Endothelial cell of umbilical vein (primary cell): Measurements from ENCODE around the gene ANAPC5. TPM values are rescaled to one million over a fixed set of nuclear protein-coding genes. Genes with fewer than 3 reads are reported as not detected.
A peak's percentile ranks its signal among the peaks of the same experiment; 100 is the strongest.

Experiments used
- BruUV-seq: library from RNA; stranded (reverse); fragments of 400-500 nt; replicated peaks from 2 replicates; lab custom pipeline; 2021; lab: Mats Ljungman, UMichigan
- CTCF ChIA-PET: fragments of 300-600, 350-600 bp; sonication (Branson Sonifier 250); formaldehyde crosslinking; loops from one replicate; lab custom pipeline; 2021; ENCODE audit warnings: antibody characterized with exemption, inconsistent platforms; lab: Charles Lee
- POLR2A ChIA-PET: fragments of 300-600, 350-600 bp; sonication (Branson Sonifier 250); formaldehyde crosslinking; loops from one replicate; lab custom pipeline; 2021; ENCODE audit warnings: antibody characterized with exemption, inconsistent platforms; lab: Charles Lee
- DNase-seq: peaks from one replicate; pipeline ENCODE4 v3.0.0-alpha.2; 2011; ENCODE audit warnings: low read depth, low spot score
- FAIRE-seq: peaks from 2 replicates; lab custom pipeline; 2011; peaks lifted over from hg19 to GRCh38; lab: Jason Lieb, UNC
- H2AFZ ChIP-seq: 2 replicates; pipeline ENCODE4 v1.6.0; 2012; ENCODE audit warnings: low read depth, low read length, control low read depth, inconsistent platforms
- H3K27ac ChIP-seq: 2 replicates; pipeline ENCODE4 v1.5.1; 2011; ENCODE audit warnings: low read depth, mild to moderate bottlenecking, control low read depth, low read length, moderate library complexity; ENCODE audit not compliant: insufficient read depth
- H3K27me3 ChIP-seq, 2 experiments: 2 replicates each; pipeline versions ENCODE4 v1.6.0 to v1.6.1; 2011; ENCODE audit warnings: low read length in 2 of 2, mixed read lengths in 1 of 2; ENCODE audit not compliant: control insufficient read depth in 2 of 2, insufficient read depth in 2 of 2
- H3K36me3 ChIP-seq, 2 experiments: 2 replicates in 1 of 2; 3 replicates in 1 of 2; pipeline ENCODE4 v1.5.1; 2011; ENCODE audit warnings: low read length in 2 of 2, mild to moderate bottlenecking in 1 of 2, moderate library complexity in 1 of 2; ENCODE audit not compliant: control insufficient read depth in 2 of 2, insufficient read depth in 2 of 2; ENCODE audit errors: extremely low read depth in 1 of 2
- H3K4me1 ChIP-seq: 3 replicates; pipeline ENCODE4 v1.5.1; 2011; ENCODE audit warnings: mild to moderate bottlenecking, low read length; ENCODE audit not compliant: control insufficient read depth, insufficient read depth; ENCODE audit errors: extremely low read depth
- H3K4me2 ChIP-seq: 2 replicates; pipeline ENCODE4 v1.6.1; 2011; ENCODE audit warnings: low read length, control low read depth, mixed read lengths; ENCODE audit not compliant: insufficient read depth
- H3K4me3 ChIP-seq, 3 experiments: fragments of 200-600 bp in 1 of 3; sonication (generic), shearing (Covaris generic) in 1 of 3; replicated peaks in 1 of 3; 2 replicates each; pipeline ENCODE4 v1.5.1; 2011 to 2016; ENCODE audit warnings: control low read depth in 3 of 3, low read length in 3 of 3, mild to moderate bottlenecking in 2 of 3, inconsistent platforms in 1 of 3, low read depth in 1 of 3, moderate library complexity in 1 of 3; ENCODE audit not compliant: insufficient read depth in 1 of 3
- H3K79me2 ChIP-seq: 2 replicates; pipeline ENCODE4 v1.6.0; 2012; ENCODE audit warnings: low read length, inconsistent platforms; ENCODE audit not compliant: control insufficient read depth, insufficient read depth
- H3K9ac ChIP-seq: replicated peaks from 2 replicates; pipeline ENCODE3; 2011; ENCODE audit warnings: low read length, control low read depth; ENCODE audit not compliant: insufficient read depth; ENCODE audit errors: extremely low read depth
- H3K9me1 ChIP-seq: replicated peaks from 3 replicates; pipeline ENCODE4 v1.6.0; 2011; ENCODE audit warnings: mild to moderate bottlenecking, low read length; ENCODE audit not compliant: control insufficient read depth, insufficient read depth; ENCODE audit errors: extremely low read depth
- H3K9me3 ChIP-seq: replicated peaks from 2 replicates; pipeline ENCODE4 v1.5.1; 2012; ENCODE audit warnings: low read length, inconsistent platforms; ENCODE audit not compliant: control insufficient read depth, insufficient read depth
- H4K20me1 ChIP-seq: replicated peaks from 2 replicates; pipeline ENCODE3; 2011; ENCODE audit warnings: mild to moderate bottlenecking, low read length; ENCODE audit not compliant: control insufficient read depth, insufficient read depth; ENCODE audit errors: extremely low read depth
- FOS ChIP-seq: IDR thresholded peaks from 2 replicates; pipeline ENCODE4 v1.6.1; 2011; ENCODE audit warnings: mild to moderate bottlenecking, low read length, moderate library complexity, borderline replicate concordance; ENCODE audit not compliant: insufficient read depth
- GATA2 ChIP-seq: IDR thresholded peaks from 2 replicates; pipeline ENCODE4 v1.7.0; 2011; ENCODE audit warnings: low read depth, mild to moderate bottlenecking, moderate library complexity, mixed read lengths, low read length; ENCODE audit not compliant: insufficient read length, insufficient read depth
- JUN ChIP-seq: IDR thresholded peaks from 2 replicates; pipeline ENCODE4 v1.6.1; 2011; ENCODE audit warnings: borderline replicate concordance, low read depth; ENCODE audit not compliant: insufficient read length, insufficient read depth
- dilution Hi-C: fragments of 300-500 bp; cut with MboI; formaldehyde crosslinking; loops from one replicate; pipeline ENCODE4 v1.15.0; 2019; ENCODE audit warnings: low sequenced_read_pairs; ENCODE audit not compliant: extremely low pct_ligation_motif_present
- intact Hi-C: fragments of 100-400 bp; cut with micrococcal nuclease; formaldehyde crosslinking; loops from one replicate; pipeline ENCODE4 v1.10.0; 2022
- polyA plus RNA-seq, 4 experiments: library from polyadenylated mRNA; depleted of rRNA in 3 of 4; stranded (reverse) in 3 of 4; unstranded in 1 of 4; fragments of >200 nt; gene quantifications; 2 replicates each; pipeline versions ENCODE4 v1.2.1 to v1.2.3, GENCODE V29; 2011 to 2012; ENCODE audit warnings: missing spikeins in 1 of 4
- total RNA-seq: library from RNA; stranded (reverse); gene quantifications from 2 replicates; pipeline ENCODE4 v1.2.3, GENCODE V29; 2021
- TF ChIP-seq, protein P1 (sequence below): IDR thresholded peaks from 2 replicates; pipeline ENCODE4 v1.6.1; 2011; ENCODE audit not compliant: insufficient read depth, insufficient read length
- TF ChIP-seq, protein P2 (sequence below), 2 donors: IDR thresholded peaks; 1 replicate in 1 of 2; 2 replicates in 1 of 2; pipeline ENCODE4 v1.5.1; 2011; ENCODE audit warnings: low read length in 2 of 2, mild to moderate bottlenecking in 2 of 2, moderate library complexity in 2 of 2, control low read depth in 1 of 2, inconsistent platforms in 1 of 2, low read depth in 1 of 2; ENCODE audit not compliant: insufficient read depth in 1 of 2; ENCODE audit errors: extremely low read depth in 1 of 2

The ANAPC5 gene
- total and polyA plus RNA-seq, 2 donors (not counting 3 experiments of a cell fraction or from before 2014, with no cell fraction given), result 133 to 168 TPM

DNA sequence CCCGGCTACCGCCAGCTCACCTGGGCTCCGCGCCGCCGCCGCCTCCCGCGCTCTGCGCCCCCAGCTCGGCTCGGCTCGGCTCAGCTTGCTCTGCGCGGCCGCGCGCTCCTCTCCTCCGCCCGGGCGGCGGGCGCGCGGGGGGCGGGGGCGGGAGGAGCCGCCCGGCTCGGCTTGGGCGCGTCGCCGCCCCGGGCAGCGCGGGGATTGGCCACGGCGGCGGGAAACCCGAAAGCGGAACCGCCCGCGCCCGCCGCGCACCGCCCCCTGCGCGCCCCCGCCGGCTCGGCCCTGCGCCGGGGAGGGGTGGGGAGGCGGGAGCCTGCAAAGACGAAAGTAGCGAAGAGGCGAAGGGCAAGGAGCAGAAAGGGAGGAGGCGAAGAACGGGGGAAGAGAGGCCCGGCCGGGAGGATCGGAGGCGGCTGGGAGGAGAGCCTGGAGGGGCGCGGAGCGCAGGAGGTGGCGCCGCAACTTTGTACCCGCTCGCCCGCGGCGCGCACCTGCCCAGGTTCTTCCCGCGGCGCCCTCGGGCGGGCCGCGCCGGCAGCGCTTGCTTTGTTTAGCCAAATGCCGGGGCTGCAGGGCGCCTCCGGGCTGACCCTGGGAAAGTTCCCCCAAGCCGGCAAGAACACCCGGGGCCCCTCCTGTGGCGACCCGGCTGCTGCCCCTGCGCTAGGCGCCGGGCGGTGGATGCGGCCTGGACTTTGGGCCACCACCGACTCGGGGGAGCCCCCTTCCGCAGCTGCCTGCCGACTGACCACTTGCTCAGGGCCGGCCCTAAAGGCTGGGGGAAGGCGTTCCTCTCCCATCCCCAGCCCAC lies 55.4 kb downstream of the ANAPC5 start, which contains the start of gene CAMKK2:
CAMKK2 (minus strand) TSS at position 92 of the 817 bp plus-strand sequence. CDS start 22,183 bp downstream, outside the sequence.
- Histone ChIP-seq H3K4me1 (peaks cover 16% of the 10 kb centered on the region), H3K9ac (peak within 1 kb of the TSS; percentile 82), H3K9me1 (no peaks in the 10 kb centered on the region), H3K9me3 (no peaks in the 10 kb centered on the region), H3K4me3 (peak within 1 kb of the TSS; percentile 77 to 88 (median 77)), H3K4me2 (peak within 1 kb of the TSS; percentile 85), H3K27me3 (no peaks in the 10 kb centered on the region), H3K36me3 (no peaks in the 10 kb centered on the region), H3K79me2 (peaks cover 33% of the 10 kb centered on the region), H3K27ac (peak within 1 kb of the TSS; percentile 63), H4K20me1 (no peaks in the 10 kb centered on the region), H2AFZ (peak within 1 kb of the TSS; percentile 63)
- POLR2A ChIA-PET, result interaction anchor here (0.6 to 1.1 kb wide), 2 partner anchors 9 to 393 kb away, joined by 4 to 10 read pairs; no protein-coding TSS in a partner anchor
- dilution Hi-C loops, result no loop called here
- CTCF ChIA-PET, result interaction anchor here (0.6 to 2.4 kb wide), 6 partner anchors 8 to 725 kb away, joined by 3 to 7 read pairs (median 4); no protein-coding TSS in a partner anchor
- TF ChIP-seq JUN (no peak), GATA2 (no peak), FOS (no peak)
- TF ChIP-seq, protein P1, sequence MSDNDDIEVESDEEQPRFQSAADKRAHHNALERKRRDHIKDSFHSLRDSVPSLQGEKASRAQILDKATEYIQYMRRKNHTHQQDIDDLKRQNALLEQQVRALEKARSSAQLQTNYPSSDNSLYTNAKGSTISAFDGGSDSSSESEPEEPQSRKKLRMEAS, result no peak
- TF ChIP-seq, protein P2, sequence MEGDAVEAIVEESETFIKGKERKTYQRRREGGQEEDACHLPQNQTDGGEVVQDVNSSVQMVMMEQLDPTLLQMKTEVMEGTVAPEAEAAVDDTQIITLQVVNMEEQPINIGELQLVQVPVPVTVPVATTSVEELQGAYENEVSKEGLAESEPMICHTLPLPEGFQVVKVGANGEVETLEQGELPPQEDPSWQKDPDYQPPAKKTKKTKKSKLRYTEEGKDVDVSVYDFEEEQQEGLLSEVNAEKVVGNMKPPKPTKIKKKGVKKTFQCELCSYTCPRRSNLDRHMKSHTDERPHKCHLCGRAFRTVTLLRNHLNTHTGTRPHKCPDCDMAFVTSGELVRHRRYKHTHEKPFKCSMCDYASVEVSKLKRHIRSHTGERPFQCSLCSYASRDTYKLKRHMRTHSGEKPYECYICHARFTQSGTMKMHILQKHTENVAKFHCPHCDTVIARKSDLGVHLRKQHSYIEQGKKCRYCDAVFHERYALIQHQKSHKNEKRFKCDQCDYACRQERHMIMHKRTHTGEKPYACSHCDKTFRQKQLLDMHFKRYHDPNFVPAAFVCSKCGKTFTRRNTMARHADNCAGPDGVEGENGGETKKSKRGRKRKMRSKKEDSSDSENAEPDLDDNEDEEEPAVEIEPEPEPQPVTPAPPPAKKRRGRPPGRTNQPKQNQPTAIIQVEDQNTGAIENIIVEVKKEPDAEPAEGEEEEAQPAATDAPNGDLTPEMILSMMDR (IDR thresholded peaks at IDR 0.05; ENCODE audit: extremely low read depth in 1 of 2, insufficient read depth in 1 of 2, low read depth in 1 of 2, low read length in 2 of 2), result peak; percentile 3 to 21
- intact Hi-C loops, result loop anchor here (1.0 to 5.0 kb wide), 4 partner anchors 18 to 105 kb away; partner anchors contain the start of genes ANAPC5 and RNF34
- BruUV-seq, result no TSS peak
- DNase-seq (peak; percentile 80), FAIRE-seq (peak; percentile 66)
